Neural cell (in vitro differentiated cells): ENCODE data around the gene KLK6. TPM values are rescaled to one million over a fixed set of nuclear protein-coding genes. Genes with fewer than 3 reads are reported as not detected.
"Not testable (repeated sequence)": the region's sequence is repeated elsewhere in the genome, so short reads cannot be mapped to it uniquely, and the experiment has no call there.

Experiments
- H2AFZ ChIP-seq: fragments of 200-600, 300-800 bp; sonication (generic), shearing (Covaris generic); 2 replicates; pipeline ENCODE4 v1.6.0; 2014; ENCODE audit warnings: low read depth, mild to moderate bottlenecking, antibody characterized with exemption, low read length, moderate library complexity
- H3F3A ChIP-seq: fragments of 200-600 bp; shearing (Covaris generic); 2 replicates; pipeline ENCODE4 v1.6.1; 2016; ENCODE audit warnings: mild to moderate bottlenecking, moderate library complexity, mixed read lengths, antibody characterized with exemption, low read length; ENCODE audit not compliant: insufficient read depth, poor library complexity, severe bottlenecking
- H3K27ac ChIP-seq: fragments of 200-600, 300-800 bp; sonication (generic), shearing (Covaris generic); 2 replicates; pipeline ENCODE4 v1.5.1; 2014; ENCODE audit warnings: mild to moderate bottlenecking, low read length, moderate library complexity
- H3K27me3 ChIP-seq: fragments of 300-800, 200-600 bp; sonication (generic), shearing (Covaris generic); 2 replicates; pipeline ENCODE4 v1.6.0; 2014; ENCODE audit warnings: mild to moderate bottlenecking, low read depth, low read length, moderate library complexity; ENCODE audit not compliant: insufficient read depth
- H3K36me3 ChIP-seq: fragments of 300-800, 200-600 bp; sonication (generic), shearing (Covaris generic); 2 replicates; pipeline ENCODE4 v1.5.1; 2014; ENCODE audit warnings: mild to moderate bottlenecking, antibody characterized with exemption, low read length, moderate library complexity; ENCODE audit not compliant: insufficient read depth
- H3K4me2 ChIP-seq: fragments of 300-800, 200-600 bp; sonication (generic), shearing (Covaris generic); 2 replicates; pipeline ENCODE4 v1.6.0; 2014; ENCODE audit warnings: mild to moderate bottlenecking, low read length
- H3K4me3 ChIP-seq: fragments of 300-800, 200-600 bp; sonication (generic), shearing (Covaris generic); 2 replicates; pipeline ENCODE4 v1.5.1; 2014; ENCODE audit warnings: mild to moderate bottlenecking, low read length, moderate library complexity
- H3K79me2 ChIP-seq: fragments of 200-600 bp; shearing (Covaris generic); replicated peaks from 2 replicates; pipeline ENCODE4 v1.6.0; 2014; ENCODE audit warnings: mild to moderate bottlenecking, low read length, moderate library complexity; ENCODE audit not compliant: insufficient read depth
- H3K9ac ChIP-seq: fragments of 300-800, 200-600 bp; sonication (generic), shearing (Covaris generic); 2 replicates; pipeline ENCODE4 v1.6.1; 2016; ENCODE audit warnings: mild to moderate bottlenecking, low read length, mixed read lengths
- H3K9me2 ChIP-seq: fragments of 200-600 bp; shearing (Covaris generic); 2 replicates; pipeline ENCODE4 v1.6.1; 2016; ENCODE audit warnings: mild to moderate bottlenecking, low read length, mixed read lengths; ENCODE audit not compliant: insufficient read depth
- H3K9me3 ChIP-seq: fragments of 200-600, 300-800 bp; sonication (generic), shearing (Covaris generic); 2 replicates; pipeline ENCODE4 v1.6.1; 2016; ENCODE audit warnings: mild to moderate bottlenecking, mixed run types, low read length, moderate library complexity, mixed read lengths
- H4K20me1 ChIP-seq: fragments of 200-600 bp; shearing (Covaris generic); 2 replicates; pipeline ENCODE4 v1.6.1; 2016; ENCODE audit warnings: mild to moderate bottlenecking, mixed run types; ENCODE audit not compliant: insufficient read depth
- EP300 ChIP-seq: fragments of 450-650 bp; conservative IDR thresholded peaks from 2 replicates; pipeline ENCODE4 v1.6.1; 2014; ENCODE audit warnings: antibody characterized with exemption, mild to moderate bottlenecking, moderate library complexity; ENCODE audit not compliant: poor library complexity, severe bottlenecking
- EZH2 ChIP-seq: fragments of 200-600, 300-800 bp; shearing (Covaris generic), sonication (generic); IDR thresholded peaks from 2 replicates; pipeline ENCODE4 v1.6.1; 2014; ENCODE audit warnings: antibody characterized with exemption, low read length, borderline replicate concordance, mild to moderate bottlenecking; ENCODE audit not compliant: insufficient read depth, poor library complexity, severe bottlenecking
- MXI1 ChIP-seq: fragments of 450-650 bp; conservative IDR thresholded peaks from 2 replicates; pipeline ENCODE4 v1.6.1; 2014; ENCODE audit warnings: antibody characterized with exemption, mild to moderate bottlenecking; ENCODE audit not compliant: poor library complexity, severe bottlenecking
- POLR2AphosphoS5 ChIP-seq: IDR thresholded peaks from 2 replicates; pipeline ENCODE4 v1.6.1; 2012
- RAD21 ChIP-seq: fragments of 450-650 bp; conservative IDR thresholded peaks from 2 replicates; pipeline ENCODE4 v1.6.1; 2014; ENCODE audit warnings: antibody characterized with exemption, mild to moderate bottlenecking, moderate library complexity
- SMC3 ChIP-seq: fragments of 450-650 bp; conservative IDR thresholded peaks from 2 replicates; pipeline ENCODE4 v1.6.1; 2014; ENCODE audit warnings: antibody characterized with exemption, mild to moderate bottlenecking, moderate library complexity; ENCODE audit not compliant: poor library complexity
- TAF1 ChIP-seq: IDR thresholded peaks from 2 replicates; pipeline ENCODE4 v1.6.1; 2012; ENCODE audit warnings: low read depth
- polyA plus RNA-seq: library from polyadenylated mRNA; depleted of rRNA; stranded (reverse); fragments of >200 nt; gene quantifications from 2 replicates; pipeline ENCODE4 v1.2.3, GENCODE V29; 2014
- TF ChIP-seq, protein P1 (sequence below): fragments of 450-650 bp; IDR thresholded peaks from 2 replicates; pipeline ENCODE4 v1.5.1; 2014; ENCODE audit warnings: antibody characterized with exemption, mild to moderate bottlenecking, moderate library complexity; ENCODE audit not compliant: poor library complexity, severe bottlenecking
- TF ChIP-seq, protein P2 (sequence below): IDR thresholded peaks from 2 replicates; pipeline ENCODE4 v1.6.1; 2012; ENCODE audit warnings: borderline replicate concordance

Gene KLK6
- polyA plus RNA-seq, 1 donor from 2014 or later, result not detected

DNA sequence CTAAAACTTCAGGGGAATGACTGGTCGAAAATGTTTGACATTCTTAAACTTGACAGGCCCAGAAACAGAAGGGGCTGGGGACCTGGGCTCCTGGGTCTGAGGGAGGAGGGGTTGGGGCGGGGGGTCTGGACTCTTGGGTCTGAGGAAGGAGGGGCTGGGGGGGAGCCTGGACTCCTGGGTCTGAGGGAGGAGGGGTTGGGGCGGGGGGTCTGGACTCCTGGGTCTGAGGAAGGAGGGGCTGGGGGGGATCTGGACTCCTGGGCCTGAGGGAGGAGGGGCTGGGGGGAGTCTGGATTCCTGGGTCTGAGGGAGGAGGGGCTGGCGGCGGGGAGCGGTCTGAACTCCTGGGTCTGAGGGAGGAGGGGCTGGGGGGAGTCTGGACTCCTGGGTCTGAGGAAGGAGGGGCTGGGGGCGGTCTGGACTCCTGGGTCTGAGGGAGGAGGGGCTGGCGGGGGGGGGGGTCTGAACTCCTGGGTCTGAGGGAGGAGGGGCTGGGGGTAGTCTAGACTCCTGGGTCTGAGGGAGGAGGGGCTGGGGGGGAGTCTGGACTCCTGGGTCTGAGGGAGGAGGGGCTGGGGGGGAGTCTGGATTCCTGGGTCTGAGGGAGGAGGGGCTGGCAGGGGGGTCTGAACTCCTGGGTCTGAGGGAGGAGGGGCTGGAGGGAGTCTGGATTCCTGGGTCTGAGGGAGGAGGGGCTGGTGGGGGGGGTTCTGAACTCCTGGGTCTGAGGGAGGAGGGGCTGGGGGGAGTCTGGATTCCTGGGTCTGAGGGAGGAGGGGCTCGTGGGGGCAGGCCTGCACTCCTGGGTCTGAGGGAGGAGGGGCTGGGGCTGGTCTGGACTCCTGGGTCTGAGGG lies 5.5 kb upstream of the KLK6 start:
- Histone ChIP-seq H3K36me3 (no peaks in the 10 kb centered on the region), H3K4me3 (no peak overlapping the region), H3K27ac (no peak overlapping the region), H3K9me2 (no peaks in the 10 kb centered on the region), H4K20me1 (no peaks in the 10 kb centered on the region), H3K27me3 (no peaks in the 10 kb centered on the region), H3K9ac (no peak overlapping the region), H3K79me2 (no peaks in the 10 kb centered on the region), H3F3A (no peaks in the 10 kb centered on the region), H2AFZ (no peak overlapping the region), H3K4me2 (no peak overlapping the region), H3K9me3 (no peaks in the 10 kb centered on the region)
- no peak for TF ChIP-seq MXI1
- no peak for TF ChIP-seq SMC3
- no peak for TF ChIP-seq EP300
- TF ChIP-seq, protein P1, sequence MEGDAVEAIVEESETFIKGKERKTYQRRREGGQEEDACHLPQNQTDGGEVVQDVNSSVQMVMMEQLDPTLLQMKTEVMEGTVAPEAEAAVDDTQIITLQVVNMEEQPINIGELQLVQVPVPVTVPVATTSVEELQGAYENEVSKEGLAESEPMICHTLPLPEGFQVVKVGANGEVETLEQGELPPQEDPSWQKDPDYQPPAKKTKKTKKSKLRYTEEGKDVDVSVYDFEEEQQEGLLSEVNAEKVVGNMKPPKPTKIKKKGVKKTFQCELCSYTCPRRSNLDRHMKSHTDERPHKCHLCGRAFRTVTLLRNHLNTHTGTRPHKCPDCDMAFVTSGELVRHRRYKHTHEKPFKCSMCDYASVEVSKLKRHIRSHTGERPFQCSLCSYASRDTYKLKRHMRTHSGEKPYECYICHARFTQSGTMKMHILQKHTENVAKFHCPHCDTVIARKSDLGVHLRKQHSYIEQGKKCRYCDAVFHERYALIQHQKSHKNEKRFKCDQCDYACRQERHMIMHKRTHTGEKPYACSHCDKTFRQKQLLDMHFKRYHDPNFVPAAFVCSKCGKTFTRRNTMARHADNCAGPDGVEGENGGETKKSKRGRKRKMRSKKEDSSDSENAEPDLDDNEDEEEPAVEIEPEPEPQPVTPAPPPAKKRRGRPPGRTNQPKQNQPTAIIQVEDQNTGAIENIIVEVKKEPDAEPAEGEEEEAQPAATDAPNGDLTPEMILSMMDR, result no peak
- TF ChIP-seq, protein P2, sequence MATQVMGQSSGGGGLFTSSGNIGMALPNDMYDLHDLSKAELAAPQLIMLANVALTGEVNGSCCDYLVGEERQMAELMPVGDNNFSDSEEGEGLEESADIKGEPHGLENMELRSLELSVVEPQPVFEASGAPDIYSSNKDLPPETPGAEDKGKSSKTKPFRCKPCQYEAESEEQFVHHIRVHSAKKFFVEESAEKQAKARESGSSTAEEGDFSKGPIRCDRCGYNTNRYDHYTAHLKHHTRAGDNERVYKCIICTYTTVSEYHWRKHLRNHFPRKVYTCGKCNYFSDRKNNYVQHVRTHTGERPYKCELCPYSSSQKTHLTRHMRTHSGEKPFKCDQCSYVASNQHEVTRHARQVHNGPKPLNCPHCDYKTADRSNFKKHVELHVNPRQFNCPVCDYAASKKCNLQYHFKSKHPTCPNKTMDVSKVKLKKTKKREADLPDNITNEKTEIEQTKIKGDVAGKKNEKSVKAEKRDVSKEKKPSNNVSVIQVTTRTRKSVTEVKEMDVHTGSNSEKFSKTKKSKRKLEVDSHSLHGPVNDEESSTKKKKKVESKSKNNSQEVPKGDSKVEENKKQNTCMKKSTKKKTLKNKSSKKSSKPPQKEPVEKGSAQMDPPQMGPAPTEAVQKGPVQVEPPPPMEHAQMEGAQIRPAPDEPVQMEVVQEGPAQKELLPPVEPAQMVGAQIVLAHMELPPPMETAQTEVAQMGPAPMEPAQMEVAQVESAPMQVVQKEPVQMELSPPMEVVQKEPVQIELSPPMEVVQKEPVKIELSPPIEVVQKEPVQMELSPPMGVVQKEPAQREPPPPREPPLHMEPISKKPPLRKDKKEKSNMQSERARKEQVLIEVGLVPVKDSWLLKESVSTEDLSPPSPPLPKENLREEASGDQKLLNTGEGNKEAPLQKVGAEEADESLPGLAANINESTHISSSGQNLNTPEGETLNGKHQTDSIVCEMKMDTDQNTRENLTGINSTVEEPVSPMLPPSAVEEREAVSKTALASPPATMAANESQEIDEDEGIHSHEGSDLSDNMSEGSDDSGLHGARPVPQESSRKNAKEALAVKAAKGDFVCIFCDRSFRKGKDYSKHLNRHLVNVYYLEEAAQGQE, result no peak
- TF ChIP-seq TAF1, result no peak
- TF ChIP-seq POLR2AphosphoS5, result no peak
- TF ChIP-seq EZH2, result no peak
- no peak for TF ChIP-seq RAD21

DNA sequence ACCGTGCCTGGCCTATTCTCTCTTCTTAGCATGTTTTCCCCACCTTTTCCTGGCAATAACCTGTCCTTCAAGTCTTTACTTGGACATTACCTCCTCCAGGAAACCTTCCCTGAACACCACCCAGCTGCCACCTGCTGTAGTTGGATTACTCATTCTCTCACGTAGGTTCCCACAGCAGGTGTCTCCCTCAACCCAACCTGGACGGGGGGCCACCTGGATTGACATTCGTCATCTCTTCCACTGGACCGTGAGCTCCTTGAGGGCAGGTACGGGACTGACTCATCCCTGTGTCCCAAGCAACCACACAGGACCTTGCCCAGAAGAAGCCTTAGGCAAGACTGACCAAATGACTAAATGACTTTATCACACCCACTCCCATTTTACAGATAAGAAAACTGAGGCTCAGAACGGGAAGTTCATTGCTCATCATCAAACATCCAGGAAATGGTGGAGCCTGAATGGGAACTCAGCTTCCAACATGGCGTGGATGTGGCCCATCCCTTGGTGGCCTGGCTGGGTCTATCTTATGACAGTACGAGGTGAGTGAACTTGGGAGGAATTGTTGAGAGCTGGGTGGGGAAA lies 3.5 kb upstream of the KLK6 start:
- Histone ChIP-seq H4K20me1 (no peaks in the 10 kb centered on the region), H2AFZ (no peak overlapping the region), H3K27me3 (no peaks in the 10 kb centered on the region), H3K9me3 (no peaks in the 10 kb centered on the region), H3K27ac (no peak overlapping the region), H3K4me2 (no peak overlapping the region), H3K9ac (no peak overlapping the region), H3K36me3 (no peaks in the 10 kb centered on the region), H3F3A (no peaks in the 10 kb centered on the region), H3K9me2 (no peaks in the 10 kb centered on the region), H3K4me3 (no peak overlapping the region), H3K79me2 (no peaks in the 10 kb centered on the region)
- TF ChIP-seq POLR2AphosphoS5 (no peak), EZH2 (no peak), SMC3 (no peak), MXI1 (no peak), RAD21 (no peak), EP300 (no peak), TAF1 (no peak)
- TF ChIP-seq, protein P2, result no peak
- TF ChIP-seq, protein P1, result no peak

DNA sequence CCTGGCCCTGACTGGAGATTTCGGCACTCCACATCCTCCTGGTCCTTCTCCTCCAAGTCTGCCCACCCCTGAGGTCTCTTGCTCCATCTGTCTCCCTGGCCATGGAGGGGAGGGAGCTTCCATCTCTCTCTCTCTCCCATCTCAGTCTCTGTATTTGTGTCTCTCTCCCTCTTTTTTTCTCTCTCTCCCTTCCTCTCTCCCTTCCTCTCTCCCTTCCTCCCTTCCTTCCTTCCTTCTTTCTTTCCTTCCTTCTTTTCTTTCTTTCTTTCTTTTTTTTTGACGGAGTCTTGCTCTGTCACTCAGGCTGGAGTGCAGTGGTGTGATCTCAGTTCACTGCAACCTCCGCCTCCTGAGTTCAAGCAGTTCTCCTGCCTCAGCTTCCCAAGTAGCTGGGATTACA lies 419 bp upstream of the KLK6 start:
- not testable (repeated sequence) for H3K9me3 ChIP-seq, H3K9me2 ChIP-seq, H3K27me3 ChIP-seq, H3K36me3 ChIP-seq, H3K79me2 ChIP-seq, H3K4me2 ChIP-seq, H3K4me3 ChIP-seq, H3K27ac ChIP-seq, H4K20me1 ChIP-seq, H3F3A ChIP-seq, H2AFZ ChIP-seq, H3K9ac ChIP-seq
